GM23248 (cell line): Measurements from ENCODE around the gene AKT3. TPM values are rescaled to one million over a fixed set of nuclear protein-coding genes. Genes with fewer than 3 reads are reported as not detected.

ENCODE experiments used
- DNase-seq: peaks from one replicate; pipeline ENCODE4 v3.0.0-alpha.2; 2015
- H2AFZ ChIP-seq: fragments of 200-600 bp; sonication (generic); 2 replicates; pipeline ENCODE4 v1.6.1; 2016; ENCODE audit warnings: antibody characterized with exemption
- H3F3A ChIP-seq: fragments of 200-600 bp; sonication (generic); 2 replicates; pipeline ENCODE4 v1.6.1; 2016; ENCODE audit warnings: mild to moderate bottlenecking, antibody characterized with exemption, mixed run types; ENCODE audit not compliant: insufficient read depth
- H3K27ac ChIP-seq: fragments of 200-600 bp; sonication (generic); 2 replicates; pipeline ENCODE4 v1.5.1; 2016; ENCODE audit warnings: mild to moderate bottlenecking
- H3K27me3 ChIP-seq: fragments of 200-600 bp; sonication (generic); replicated peaks from 2 replicates; pipeline ENCODE4 v1.6.1; 2016; ENCODE audit warnings: mild to moderate bottlenecking; ENCODE audit not compliant: insufficient read depth
- H3K36me3 ChIP-seq: fragments of 200-600 bp; sonication (generic); 2 replicates; pipeline ENCODE4 v1.6.1; 2016; ENCODE audit warnings: low read depth, mild to moderate bottlenecking
- H3K4me1 ChIP-seq: fragments of 200-600 bp; sonication (generic); 2 replicates; pipeline ENCODE4 v1.6.1; 2016; ENCODE audit warnings: mild to moderate bottlenecking; ENCODE audit not compliant: insufficient read depth
- H3K4me2 ChIP-seq: fragments of 200-600 bp; sonication (generic); one replicate; pipeline ENCODE4 v1.6.1; 2016; ENCODE audit warnings: mild to moderate bottlenecking; ENCODE audit not compliant: unreplicated experiment
- H3K4me3 ChIP-seq: fragments of 200-600 bp; sonication (generic); 2 replicates; pipeline ENCODE4 v1.5.1; 2016; ENCODE audit warnings: mild to moderate bottlenecking
- H3K79me2 ChIP-seq: fragments of 200-600 bp; sonication (generic); 2 replicates; pipeline ENCODE4 v1.6.1; 2016; ENCODE audit warnings: mild to moderate bottlenecking; ENCODE audit not compliant: insufficient read depth
- H3K9ac ChIP-seq: fragments of 200-600 bp; sonication (generic); 2 replicates; pipeline ENCODE4 v1.6.1; 2016; ENCODE audit warnings: mild to moderate bottlenecking
- H3K9me2 ChIP-seq: fragments of 200-600 bp; sonication (generic); 2 replicates; pipeline ENCODE4 v1.6.1; 2016; ENCODE audit warnings: mixed run types, mild to moderate bottlenecking, moderate library complexity; ENCODE audit not compliant: insufficient read depth
- H3K9me3 ChIP-seq: fragments of 200-600 bp; sonication (generic); one replicate; pipeline ENCODE4 v1.6.1; 2017; ENCODE audit warnings: low read depth
- H4K20me1 ChIP-seq: fragments of 200-600 bp; sonication (generic); 2 replicates; pipeline ENCODE4 v1.6.0; 2016; ENCODE audit not compliant: insufficient read depth
- EZH2 ChIP-seq: fragments of 200-600 bp; sonication (generic); IDR thresholded peaks from 2 replicates; pipeline ENCODE4 v1.6.1; 2018; ENCODE audit warnings: antibody characterized with exemption, mild to moderate bottlenecking; ENCODE audit not compliant: insufficient read depth, poor library complexity, severe bottlenecking
- EZH2phosphoT487 ChIP-seq: fragments of 200-600 bp; sonication (generic); IDR thresholded peaks from 2 replicates; pipeline ENCODE4 v1.6.1; 2018; ENCODE audit warnings: antibody characterized with exemption, moderate library complexity, mild to moderate bottlenecking, low read depth; ENCODE audit not compliant: insufficient read depth
- WGBS, 2 experiments: methylation state at CpG; one replicate each; pipeline ENCODE4 v1.1.6; 2015 to 2017; ENCODE audit warnings: low lambda C conversion rate in 2 of 2, low coverage in 1 of 2; ENCODE audit errors: missing lambda C conversion rate in 2 of 2; 5-methylcytosine and 5-hydroxymethylcytosine counted together
- in situ Hi-C: fragments of 300-500 bp; cut with MboI; formaldehyde crosslinking; loops from 2 replicates; pipeline ENCODE4 v1.15.0; 2020
- polyA plus RNA-seq: library from polyadenylated mRNA; unstranded; fragments of >200 nt; fragmentation: Nextera tagmentation; extraction: Ambion mirVana; gene quantifications from 2 replicates; pipeline ENCODE4 v1.2.1, GENCODE V29; 2016
- total RNA-seq: library from RNA; depleted of rRNA; stranded (reverse); fragments of >200 nt; shearing (Covaris generic); gene quantifications from 2 replicates; pipeline ENCODE4 v1.2.3, GENCODE V29; 2014

AKT3 gene
- total and polyA plus RNA-seq, 2 experiments from 2014 or later = 9.1 to 31.2 TPM

DNA sequence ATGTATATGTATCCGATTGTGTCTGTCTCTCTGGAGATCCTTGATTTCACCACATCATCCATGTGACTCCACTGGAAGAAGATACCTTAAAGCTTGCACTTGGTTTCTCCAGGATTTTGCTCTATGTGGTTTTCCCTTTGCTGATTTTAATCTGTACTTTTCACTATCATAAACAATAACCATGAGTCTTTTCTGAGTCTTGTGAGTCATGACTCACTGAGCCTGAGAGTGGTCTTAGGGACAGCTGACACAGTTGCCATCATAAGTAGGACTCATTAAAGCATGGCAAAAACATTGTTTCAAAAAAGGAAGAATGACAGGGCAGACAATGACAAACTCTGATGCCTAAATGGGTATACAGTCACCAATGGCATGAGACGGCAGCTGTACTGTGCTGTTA lies 226.2 kb downstream of the AKT3 start:
- H3K9ac ChIP-seq = no peak overlapping the region
- peaks cover 3% of the 10 kb centered on the region; the same call in 1 of the 2 replicates for H3K9me2 ChIP-seq
- H3K36me3 ChIP-seq = peaks cover 3% of the 10 kb centered on the region; the same call in 1 of the 2 replicates
- H3F3A ChIP-seq = peaks cover 12% of the 10 kb centered on the region; the same call in 1 of the 2 replicates
- H3K4me1 ChIP-seq = no peaks in the 10 kb centered on the region
- no peaks in the 10 kb centered on the region for H3K27me3 ChIP-seq
- no peak overlapping the region for H3K4me3 ChIP-seq
- no peak overlapping the region for H2AFZ ChIP-seq
- H3K27ac ChIP-seq = no peak overlapping the region
- no peaks in the 10 kb centered on the region for H4K20me1 ChIP-seq
- in situ Hi-C loops = no loop called here
- H3K4me2 ChIP-seq = no peak overlapping the region
- H3K79me2 ChIP-seq = 0 out of 2 replicates have a peak, but pooled peaks cover 3% of the 10 kb centered on the region
- no peaks in the 10 kb centered on the region for H3K9me3 ChIP-seq
- TF ChIP-seq EZH2phosphoT487 (no peak), EZH2 (no peak)
- peak; percentile 11 for DNase-seq
- 68 to 83% methylated on average over 2 of the region's 2 CpGs for WGBS, 2 experiments

- DNase-seq = no peak
- Histone ChIP-seq H3K4me1 (no peaks in the 10 kb centered on the region), H3K79me2 (no peaks in the 10 kb centered on the region), H3K27me3 (no peaks in the 10 kb centered on the region), H3F3A (peaks cover 12% of the 10 kb centered on the region; the same call in 1 of the 2 replicates), H4K20me1 (no peaks in the 10 kb centered on the region; the same call in 1 of the 2 replicates), H3K4me2 (no peak overlapping the region), H3K4me3 (no peak overlapping the region), H3K9ac (no peak overlapping the region), H3K9me2 (peaks cover 3% of the 10 kb centered on the region; the same call in 1 of the 2 replicates), H3K27ac (no peak overlapping the region), H3K36me3 (peaks cover 3% of the 10 kb centered on the region; the same call in 1 of the 2 replicates), H3K9me3 (no peaks in the 10 kb centered on the region), H2AFZ (no peak overlapping the region)
- WGBS, 2 experiments = 97 to 100% methylated on average over 2 of the region's 2 CpGs
- in situ Hi-C loops = no loop called here
- TF ChIP-seq EZH2 = no peak
- no peak for TF ChIP-seq EZH2phosphoT487
These were observed 228.1 kb downstream of the AKT3 start for GRCh38 chr1:243621973-243622372.

- no peaks in the 10 kb centered on the region for H3K27me3 ChIP-seq
- peaks cover 12% of the 10 kb centered on the region; the same call in 1 of the 2 replicates for H3F3A ChIP-seq
- no peaks in the 10 kb centered on the region; the same call in 1 of the 2 replicates for H4K20me1 ChIP-seq
- H3K79me2 ChIP-seq = no peaks in the 10 kb centered on the region
- H3K9me3 ChIP-seq = no peaks in the 10 kb centered on the region
- in situ Hi-C loops = no loop called here
- no peak overlapping the region for H3K4me2 ChIP-seq
- H3K9ac ChIP-seq = no peak overlapping the region
- no peaks in the 10 kb centered on the region for H3K9me2 ChIP-seq
- H3K27ac ChIP-seq = no peak overlapping the region
- H3K4me1 ChIP-seq = no peaks in the 10 kb centered on the region
- no peaks in the 10 kb centered on the region for H3K36me3 ChIP-seq
- TF ChIP-seq EZH2phosphoT487 (no peak), EZH2 (no peak)
- no peak for DNase-seq
- no peak overlapping the region for H3K4me3 ChIP-seq
- no peak overlapping the region for H2AFZ ChIP-seq
- WGBS, 2 experiments = no CpG with 5 or more reads among the region's 3 CpGs
These were observed 229.9 kb downstream of the AKT3 start for GRCh38 chr1:243620096-243620495.

- TF ChIP-seq EZH2phosphoT487 (no peak), EZH2 (no peak)
- Histone ChIP-seq H3K27ac (no peak overlapping the region), H3K9me2 (no peaks in the 10 kb centered on the region), H2AFZ (no peak overlapping the region), H3K9ac (no peak overlapping the region), H4K20me1 (no peaks in the 10 kb centered on the region), H3F3A (no peaks in the 10 kb centered on the region), H3K4me3 (no peak overlapping the region), H3K36me3 (peaks cover 17% of the 10 kb centered on the region; the same call in 1 of the 2 replicates), H3K9me3 (no peaks in the 10 kb centered on the region), H3K27me3 (no peaks in the 10 kb centered on the region), H3K79me2 (no peaks in the 10 kb centered on the region), H3K4me1 (no peaks in the 10 kb centered on the region), H3K4me2 (no peak overlapping the region)
- 93 to 95% methylated on average over 2 of the region's 2 CpGs for WGBS, 2 experiments
- in situ Hi-C loops = no loop called here
- no peak for DNase-seq
These were observed 240.3 kb downstream of the AKT3 start for GRCh38 chr1:243609698-243610097.
